H1 (cell line): ENCODE measurements around the gene RNF183. TPM values are rescaled to one million over a fixed set of nuclear protein-coding genes. Genes with fewer than 3 reads are reported as not detected.

Experiments
- CTCF ChIA-PET: fragments of 300-600 bp; sonication (Branson Sonifier 250); formaldehyde crosslinking; loops from one replicate; lab custom pipeline; 2021; ENCODE audit not compliant: partially characterized antibody; lab: Charles Lee
- POLR2A ChIA-PET: fragments of 300-600 bp; sonication (Branson Sonifier 250); formaldehyde crosslinking; loops from one replicate; lab custom pipeline; 2021; ENCODE audit warnings: inconsistent platforms; ENCODE audit not compliant: partially characterized antibody; lab: Charles Lee
- DNase-seq, 2 experiments: peaks; one replicate each; pipeline versions ENCODE4 v3.0.0 to v3.0.0-alpha.2; 2010 to 2022; ENCODE audit warnings: low spot score in 2 of 2, low read depth in 1 of 2, mixed read lengths in 1 of 2
- FAIRE-seq: peaks from 2 replicates; lab custom pipeline; 2011; peaks lifted over from hg19 to GRCh38; lab: Jason Lieb, UNC
- H2AFZ ChIP-seq: 2 replicates; pipeline ENCODE4 v1.8.1; 2012; ENCODE audit warnings: low read length, inconsistent platforms
- H2AK5ac ChIP-seq: 2 replicates; pipeline ENCODE4 v1.6.1; 2013; ENCODE audit warnings: low read depth, low read length
- H2BK120ac ChIP-seq: replicated peaks from 2 replicates; pipeline ENCODE3; 2013; ENCODE audit warnings: low read depth, low read length, inconsistent platforms
- H2BK12ac ChIP-seq: 2 replicates; pipeline ENCODE4 v1.6.1; 2013; ENCODE audit warnings: low read depth, low read length
- H2BK15ac ChIP-seq: 2 replicates; pipeline ENCODE4 v1.6.1; 2013; ENCODE audit warnings: low read length
- H2BK20ac ChIP-seq: 2 replicates; pipeline ENCODE4 v1.6.1; 2013; ENCODE audit warnings: low read length
- H2BK5ac ChIP-seq: 2 replicates; pipeline ENCODE4 v1.6.1; 2013; ENCODE audit warnings: low read depth, low read length
- H3K14ac ChIP-seq: 2 replicates; pipeline ENCODE4 v1.6.1; 2013; ENCODE audit warnings: inconsistent platforms; ENCODE audit not compliant: insufficient read length
- H3K18ac ChIP-seq: 2 replicates; pipeline ENCODE4 v1.6.1; 2013; ENCODE audit warnings: low read length; ENCODE audit errors: extremely low read depth
- H3K23ac ChIP-seq: 2 replicates; pipeline ENCODE4 v1.6.1; 2013; ENCODE audit warnings: inconsistent platforms; ENCODE audit not compliant: insufficient read length
- H3K23me2 ChIP-seq: 2 replicates; pipeline ENCODE4 v1.6.1; 2013; ENCODE audit warnings: low read depth, low read length
- H3K27ac ChIP-seq: 2 replicates; pipeline ENCODE4 v1.6.1; 2011; ENCODE audit warnings: low read depth, low read length, inconsistent platforms
- H3K27me3 ChIP-seq, 4 experiments: replicated peaks in 1 of 4; 1 replicate in 1 of 4; 2 replicates in 3 of 4; pipeline versions ENCODE4 v1.6.1 to v1.8.1; 2011 to 2013; ENCODE audit warnings: low read length in 3 of 4, mild to moderate bottlenecking in 3 of 4, inconsistent platforms in 2 of 4, mixed read lengths in 2 of 4, moderate library complexity in 1 of 4; ENCODE audit not compliant: control insufficient read depth in 3 of 4, insufficient read depth in 3 of 4; ENCODE audit errors: extremely low read depth in 1 of 4
- H3K36me3 ChIP-seq, 4 experiments: 2 replicates each; pipeline versions ENCODE4 v1.6.1 to v1.8.1; 2011 to 2013; ENCODE audit warnings: mild to moderate bottlenecking in 4 of 4, low read length in 3 of 4, moderate library complexity in 2 of 4, control low read depth in 1 of 4, inconsistent platforms in 1 of 4; ENCODE audit not compliant: insufficient read depth in 4 of 4, control insufficient read depth in 2 of 4
- H3K4ac ChIP-seq: replicated peaks from 2 replicates; pipeline ENCODE3; 2013; ENCODE audit warnings: low read length, low read depth, mixed read lengths, inconsistent platforms; ENCODE audit not compliant: insufficient read length
- H3K4me1 ChIP-seq, 4 experiments: replicated peaks in 1 of 4; 1 replicate in 1 of 4; 2 replicates in 3 of 4; pipeline versions ENCODE4 v1.6.1 to v1.8.1; 2011 to 2013; ENCODE audit warnings: low read length in 3 of 4, inconsistent platforms in 2 of 4, mixed read lengths in 1 of 4; ENCODE audit not compliant: insufficient read depth in 4 of 4, control insufficient read depth in 3 of 4
- H3K4me2 ChIP-seq, 2 experiments: 2 replicates each; pipeline versions ENCODE4 v1.6.1 to v1.8.1; 2011 to 2013; ENCODE audit warnings: low read depth in 2 of 2, low read length in 2 of 2, control low read depth in 1 of 2, inconsistent platforms in 1 of 2, mild to moderate bottlenecking in 1 of 2; ENCODE audit not compliant: insufficient read depth in 1 of 2
- H3K4me3 ChIP-seq, 4 experiments: fragments of 200-600, 300-600 bp in 1 of 4; sonication (generic), shearing (Covaris generic), sonication (Bioruptor Twin) in 1 of 4; 2 replicates each; pipeline versions ENCODE4 v1.5.1 to v1.8.1; 2011 to 2016; ENCODE audit warnings: low read length in 4 of 4, low read depth in 3 of 4, control low read depth in 2 of 4, inconsistent platforms in 2 of 4, mild to moderate bottlenecking in 2 of 4, mixed read lengths in 1 of 4, moderate library complexity in 1 of 4; ENCODE audit not compliant: insufficient read depth in 2 of 4; ENCODE audit errors: extremely low read depth in 1 of 4
- H3K56ac ChIP-seq: replicated peaks from 2 replicates; pipeline ENCODE3; 2013; ENCODE audit warnings: low read depth, mild to moderate bottlenecking, mixed read lengths, low read length, inconsistent platforms; ENCODE audit not compliant: insufficient read length
- H3K79me1 ChIP-seq: 2 replicates; pipeline ENCODE4 v1.6.1; 2013; ENCODE audit warnings: low read depth, low read length, control low read depth
- H3K79me2 ChIP-seq, 2 experiments: 2 replicates each; pipeline versions ENCODE4 v1.6.1 to v1.8.1; 2012 to 2013; ENCODE audit warnings: low read length in 2 of 2, mild to moderate bottlenecking in 2 of 2, inconsistent platforms in 1 of 2; ENCODE audit not compliant: insufficient read depth in 2 of 2, control insufficient read depth in 1 of 2
- H3K9ac ChIP-seq, 4 experiments: replicated peaks in 1 of 4; 1 replicate in 1 of 4; 2 replicates in 3 of 4; pipeline versions ENCODE4 v1.6.1 to v1.8.1; 2011 to 2013; ENCODE audit warnings: low read depth in 3 of 4, low read length in 3 of 4, control low read depth in 2 of 4, mild to moderate bottlenecking in 2 of 4, moderate library complexity in 2 of 4, inconsistent platforms in 1 of 4; ENCODE audit errors: extremely low read depth in 1 of 4
- H3K9me3 ChIP-seq, 2 experiments: 2 replicates each; pipeline versions ENCODE4 v1.6.1 to v1.8.1; 2012 to 2013; ENCODE audit warnings: mild to moderate bottlenecking in 2 of 2, moderate library complexity in 2 of 2, control low read depth in 1 of 2, inconsistent platforms in 1 of 2, low read depth in 1 of 2, low read length in 1 of 2, mixed read lengths in 1 of 2; ENCODE audit not compliant: insufficient read depth in 2 of 2
- H4K20me1 ChIP-seq, 2 experiments: replicated peaks in 1 of 2; 2 replicates each; pipeline versions ENCODE3 to v1.8.1; 2011 to 2013; ENCODE audit warnings: inconsistent platforms in 2 of 2, low read length in 2 of 2, mild to moderate bottlenecking in 1 of 2; ENCODE audit not compliant: insufficient read depth in 2 of 2, control insufficient read depth in 1 of 2
- H4K5ac ChIP-seq: 2 replicates; pipeline ENCODE4 v1.6.1; 2013; ENCODE audit warnings: low read length, low read depth, mixed read lengths, inconsistent platforms; ENCODE audit not compliant: insufficient read length
- H4K8ac ChIP-seq: 2 replicates; pipeline ENCODE4 v1.8.0; 2013; ENCODE audit warnings: mild to moderate bottlenecking, moderate library complexity, low read length, inconsistent platforms; ENCODE audit not compliant: insufficient read depth; ENCODE audit errors: extremely low read depth
- H4K91ac ChIP-seq: replicated peaks from 2 replicates; pipeline ENCODE3; 2013; ENCODE audit warnings: low read length, mixed read lengths, inconsistent platforms; ENCODE audit not compliant: insufficient read length
- BCL11A ChIP-seq, 2 experiments: IDR thresholded peaks; one replicate each; pipeline ENCODE4 v1.6.1; 2011; ENCODE audit warnings: low read depth in 2 of 2, low read length in 2 of 2, mild to moderate bottlenecking in 2 of 2
- CTBP2 ChIP-seq: IDR thresholded peaks from 2 replicates; pipeline ENCODE4 v1.7.0; 2011; ENCODE audit warnings: borderline replicate concordance, mild to moderate bottlenecking, moderate library complexity, mixed read lengths, low read length; ENCODE audit not compliant: insufficient read depth, insufficient read length
- GABPA ChIP-seq: IDR thresholded peaks from 2 replicates; pipeline ENCODE4 v1.6.1; 2011; ENCODE audit warnings: mild to moderate bottlenecking, low read length, moderate library complexity, borderline replicate concordance; ENCODE audit not compliant: insufficient read depth
- PHF8 ChIP-seq: fragments of 200-600 bp; sonication (generic); conservative IDR thresholded peaks from 2 replicates; pipeline ENCODE4 v1.7.1; 2012; ENCODE audit warnings: low read depth, mild to moderate bottlenecking, inconsistent platforms, low read length, moderate library complexity
- POU5F1 ChIP-seq: IDR thresholded peaks from 2 replicates; pipeline ENCODE4 v1.6.1; 2011; ENCODE audit warnings: low read depth, mild to moderate bottlenecking, low read length, moderate library complexity
- RNF2 ChIP-seq: fragments of 200-900, 300-1000 bp; sonication (generic); IDR thresholded peaks from 2 replicates; pipeline ENCODE4 v1.7.1; 2016; ENCODE audit warnings: borderline replicate concordance, low read depth, mild to moderate bottlenecking, antibody characterized with exemption, low read length; ENCODE audit not compliant: poor library complexity, severe bottlenecking; ENCODE audit errors: missing control alignments
- SAP30 ChIP-seq: fragments of 300-600 bp; sonication (generic); IDR thresholded peaks from 2 replicates; pipeline ENCODE4 v1.7.1; 2012; ENCODE audit warnings: low read length, moderate library complexity, mild to moderate bottlenecking, inconsistent platforms; ENCODE audit not compliant: insufficient read depth, insufficient replicate concordance
- SRF ChIP-seq: IDR thresholded peaks from 2 replicates; pipeline ENCODE4 v1.6.1; 2011; ENCODE audit warnings: mild to moderate bottlenecking, low read depth, low read length, moderate library complexity
- USF2 ChIP-seq: IDR thresholded peaks from 2 replicates; pipeline ENCODE4 v1.6.1; 2011; ENCODE audit warnings: low read length, improper control_type of control experiment
- YY1 ChIP-seq: IDR thresholded peaks from 2 replicates; pipeline ENCODE4 v1.6.1; 2011; ENCODE audit warnings: low read depth, mild to moderate bottlenecking, low read length
- WGBS, 2 experiments: shearing (Covaris generic) in 1 of 2; methylation state at CpG; one replicate each; pipeline versions ENCODE4 v1.1.6 to v1.1.7; 2013 to 2015; ENCODE audit warnings: low lambda C conversion rate in 2 of 2, mixed read lengths in 2 of 2, inconsistent platforms in 1 of 2, low coverage in 1 of 2, missing lambda C conversion rate in 1 of 2; ENCODE audit not compliant: insufficient replicate concordance in 2 of 2, insufficient coverage in 1 of 2, insufficient read length in 1 of 2; ENCODE audit errors: extremely low coverage in 1 of 2, missing lambda C conversion rate in 1 of 2; 5-methylcytosine and 5-hydroxymethylcytosine counted together
- polyA plus RNA-seq, 7 experiments: library from polyadenylated mRNA; depleted of rRNA in 3 of 7; stranded (reverse) in 5 of 7; unstranded in 2 of 7; fragments of >200 nt in 5 of 7; fragments of 200-250 nt in 2 of 7; gene quantifications; 1 replicate in 5 of 7; 2 replicates in 1 of 7; 4 replicates in 1 of 7; pipeline versions ENCODE4 v1.2.1 to v1.2.3, GENCODE V29; 2011 to 2013; ENCODE audit warnings: missing spikeins in 2 of 7, mixed read lengths in 2 of 7
- total RNA-seq: library from RNA; stranded (reverse); fragmentation: NEBNext Ultra II Directional; extraction: Animal tissue kit (Norgen Biotek cat#: 25700); gene quantifications from 2 replicates; pipeline ENCODE4 v1.2.1, GENCODE V29; 2021

Gene RNF183
- total and polyA plus RNA-seq, 2 of the 8 experiments (the other 6 are each of a cell fraction or from before 2014, with no cell fraction given): 0.15 TPM; not detected in 1

GRCh38 chr9:113352411-113352810, 49.2 kb upstream of the RNF183 start:
- POLR2A ChIA-PET: interaction anchor here (0.6 to 1.2 kb wide), 3 partner anchors 12 to 57 kb away, joined by 3 read pairs; partner anchors contain the start of genes HDHD3 and WDR31
- DNase-seq: no peak
- 91% methylated on average over 1 of the region's 1 CpG; no CpG with 5 or more reads in 1 of the 2 experiments for WGBS, 2 experiments

More at GRCh38 chr9:113352411-113352810, 49.2 kb upstream of the RNF183 start:
- Histone ChIP-seq H3K9me3 (no peaks in the 10 kb centered on the region), H2AK5ac (no peak overlapping the region; the same call in 1 of the 2 replicates), H3K4ac (no peak overlapping the region), H2BK5ac (no peak overlapping the region), H3K27me3 (peaks cover 0 to 14% (median 2%) of the 10 kb centered on the region in 4 experiments; a peak in 5 of 7 replicates), H3K4me3 (no peak overlapping the region), H4K20me1 (peaks cover 0 to 2% of the 10 kb centered on the region in 2 experiments), H4K91ac (no peak overlapping the region), H3K23ac (no peak overlapping the region), H4K8ac (no peak overlapping the region), H3K18ac (no peak overlapping the region), H3K27ac (no peak overlapping the region), H3K4me2 (no peak overlapping the region), H3K9ac (no peak overlapping the region), H2BK12ac (0 out of 2 replicates have a peak overlapping the region, but pooled peaks have one; percentile 27), H3K79me1 (no peaks in the 10 kb centered on the region; the same call in none of the 2 replicates), H2AFZ (no peak overlapping the region), H2BK20ac (no peak overlapping the region), H3K56ac (no peak overlapping the region), H2BK120ac (no peak overlapping the region), H3K14ac (no peak overlapping the region), H3K23me2 (peaks cover 11% of the 10 kb centered on the region; the same call in 1 of the 2 replicates), H2BK15ac (no peak overlapping the region), H3K79me2 (no peaks in the 10 kb centered on the region), H3K4me1 (peaks cover 5 to 14% (median 10%) of the 10 kb centered on the region in 4 experiments), H4K5ac (no peak overlapping the region), H3K36me3 (no peaks in the 10 kb centered on the region)
- CTCF ChIA-PET: interaction anchor here (1.1 to 4.0 kb wide), 2 partner anchors 12 to 44 kb away, joined by 3 to 12 read pairs; partner anchors contain the start of gene WDR31
- no peak for TF ChIP-seq BCL11A (IDR thresholded peaks at IDR 0.05; ENCODE audit: low read depth in 2 of 2, low read length in 2 of 2)
- no peak for TF ChIP-seq SRF
- TF ChIP-seq POU5F1: no peak
- TF ChIP-seq CTBP2: no peak
- TF ChIP-seq USF2: no peak
- no peak for TF ChIP-seq PHF8
- no peak for TF ChIP-seq SAP30
- no peak for TF ChIP-seq GABPA
- TF ChIP-seq YY1: no peak
- TF ChIP-seq RNF2: no peak
- FAIRE-seq: no peak
